HEK293 (cell line): ENCODE results near the gene TIGIT.

Experiments used
- CTCF ChIA-PET: fragments of 350-600 bp; formaldehyde crosslinking; extraction: SDS; loops from one replicate; lab custom pipeline; 2021; ENCODE audit warnings: antibody characterized with exemption; lab: Yijun Ruan, JAX
- POLR2A ChIA-PET: fragments of 300-600 bp; formaldehyde crosslinking; extraction: SDS; loops from one replicate; lab custom pipeline; 2020; ENCODE audit warnings: antibody characterized with exemption, inconsistent platforms; lab: Yijun Ruan, JAX
- H3K27ac ChIP-seq: fragments of 200-500 bp; sonication (Bioruptor generic); 2 replicates; pipeline ENCODE4 v1.5.1; 2014; ENCODE audit warnings: low read depth, low read length, control low read depth, inconsistent platforms; ENCODE audit errors: extremely low read depth
- H3K36me3 ChIP-seq, 2 experiments: fragments of 200-500 bp in 1 of 2; sonication (Bioruptor generic) in 1 of 2; 1 replicate in 1 of 2; 2 replicates in 1 of 2; pipeline ENCODE4 v1.5.1; 2014 to 2017; ENCODE audit warnings: inconsistent platforms in 2 of 2, low read length in 2 of 2; ENCODE audit not compliant: control insufficient read depth in 2 of 2, insufficient read depth in 1 of 2
- H3K4me1 ChIP-seq: fragments of 200-500 bp; sonication (Bioruptor generic); 2 replicates; pipeline ENCODE4 v1.5.1; 2014; ENCODE audit warnings: mild to moderate bottlenecking, low read length, inconsistent platforms; ENCODE audit not compliant: control insufficient read depth, insufficient read depth
- H3K4me3 ChIP-seq: 2 replicates; pipeline ENCODE4 v1.5.1; 2011; ENCODE audit warnings: low read depth, mild to moderate bottlenecking, control low read depth, low read length, moderate library complexity
- H3K9me3 ChIP-seq: fragments of 200-500 bp; sonication (Bioruptor generic); 2 replicates; pipeline ENCODE4 v1.5.1; 2014; ENCODE audit warnings: low read depth, low read length, inconsistent platforms; ENCODE audit not compliant: control insufficient read depth, insufficient read depth
- FEZF1 ChIP-seq: fragments of 450-650 bp; formaldehyde crosslinking; IDR thresholded peaks from 2 replicates; pipeline ENCODE4 v1.5.1; 2016; ENCODE audit warnings: missing biosample characterization, missing genetic modification characterization
- GLI2 ChIP-seq: fragments of 450-650 bp; formaldehyde crosslinking; IDR thresholded peaks from 2 replicates; pipeline ENCODE4; 2017; ENCODE audit warnings: missing biosample characterization, missing genetic modification characterization, low read depth, borderline replicate concordance
- OVOL3 ChIP-seq: fragments of 450-650 bp; formaldehyde crosslinking; IDR thresholded peaks from 2 replicates; pipeline ENCODE4 v1.5.1; 2016; ENCODE audit warnings: missing biosample characterization, missing genetic modification characterization
- REST ChIP-seq: fragments of 450-650 bp; formaldehyde crosslinking; IDR thresholded peaks from 2 replicates; pipeline ENCODE4 v1.5.1; 2016; ENCODE audit warnings: missing biosample characterization, missing genetic modification characterization
- SETDB1 ChIP-seq: IDR thresholded peaks from one replicate; pipeline ENCODE4 v1.6.1; 2017; ENCODE audit warnings: mild to moderate bottlenecking, low read length, moderate library complexity, mixed read lengths; ENCODE audit not compliant: insufficient read length
- TRIM28 ChIP-seq: IDR thresholded peaks from 2 replicates; pipeline ENCODE4 v1.6.1; 2011; ENCODE audit warnings: low read length, control low read depth, borderline replicate concordance
- YY1 ChIP-seq: fragments of 450-650 bp; formaldehyde crosslinking; IDR thresholded peaks from 2 replicates; pipeline ENCODE4 v1.5.1; 2018; ENCODE audit warnings: missing biosample characterization, missing genetic modification characterization
- ZBTB44 ChIP-seq: fragments of 450-650 bp; IDR thresholded peaks from 2 replicates; pipeline ENCODE4 v1.5.1; 2018; ENCODE audit warnings: missing biosample characterization, mild to moderate bottlenecking, missing genetic modification characterization
- ZBTB7A ChIP-seq: fragments of 450-650 bp; formaldehyde crosslinking; IDR thresholded peaks from 2 replicates; pipeline ENCODE4 v1.5.1; 2016; ENCODE audit warnings: low read depth, missing biosample characterization, missing genetic modification characterization
- ZBTB8A ChIP-seq: fragments of 450-650 bp; formaldehyde crosslinking; IDR thresholded peaks from 2 replicates; pipeline ENCODE4 v1.5.1; 2016; ENCODE audit warnings: missing biosample characterization, missing genetic modification characterization
- ZNF10 ChIP-seq: fragments of 450-650 bp; formaldehyde crosslinking; IDR thresholded peaks from 2 replicates; pipeline ENCODE4 v1.5.1; 2017; ENCODE audit warnings: missing biosample characterization, missing genetic modification characterization
- ZNF155 ChIP-seq: fragments of 450-650 bp; formaldehyde crosslinking; IDR thresholded peaks from 2 replicates; pipeline ENCODE4 v1.5.1; 2016; ENCODE audit warnings: missing biosample characterization, missing genetic modification characterization
- ZNF169 ChIP-seq: fragments of 450-650 bp; formaldehyde crosslinking; IDR thresholded peaks from 2 replicates; pipeline ENCODE4 v1.5.1; 2016; ENCODE audit warnings: missing biosample characterization, missing genetic modification characterization
- ZNF2 ChIP-seq: fragments of 450-650 bp; formaldehyde crosslinking; IDR thresholded peaks from 2 replicates; pipeline ENCODE4 v1.5.1; 2016; ENCODE audit warnings: missing biosample characterization, missing genetic modification characterization
- ZNF311 ChIP-seq: fragments of 450-650 bp; formaldehyde crosslinking; IDR thresholded peaks from 2 replicates; pipeline ENCODE4 v1.5.1; 2017; ENCODE audit warnings: missing biosample characterization, missing genetic modification characterization, borderline replicate concordance
- ZNF366 ChIP-seq: fragments of 450-650 bp; formaldehyde crosslinking; conservative IDR thresholded peaks from 2 replicates; pipeline ENCODE4 v1.5.1; 2016; ENCODE audit warnings: missing biosample characterization, missing genetic modification characterization
- ZNF391 ChIP-seq: fragments of 450-650 bp; formaldehyde crosslinking; IDR thresholded peaks from 2 replicates; pipeline ENCODE4 v1.5.1; 2016; ENCODE audit warnings: low read depth, missing biosample characterization, missing genetic modification characterization, borderline replicate concordance
- ZNF433 ChIP-seq: fragments of 450-650 bp; formaldehyde crosslinking; IDR thresholded peaks from 2 replicates; pipeline ENCODE4 v1.5.1; 2016; ENCODE audit warnings: missing biosample characterization, missing genetic modification characterization, low read depth
- ZNF530 ChIP-seq: fragments of 450-650 bp; formaldehyde crosslinking; IDR thresholded peaks from 2 replicates; pipeline ENCODE4 v1.5.1; 2016; ENCODE audit warnings: low read depth, missing biosample characterization, missing genetic modification characterization
- ZNF561 ChIP-seq: fragments of 450-650 bp; IDR thresholded peaks from 2 replicates; pipeline ENCODE4 v1.5.1; 2018; ENCODE audit warnings: missing biosample characterization, missing genetic modification characterization, borderline replicate concordance
- ZNF571 ChIP-seq: fragments of 450-650 bp; formaldehyde crosslinking; IDR thresholded peaks from 2 replicates; pipeline ENCODE4 v1.5.0; 2017; ENCODE audit warnings: missing biosample characterization, missing genetic modification characterization
- ZNF580 ChIP-seq: fragments of 450-650 bp; formaldehyde crosslinking; IDR thresholded peaks from 2 replicates; pipeline ENCODE4 v1.5.1; 2016; ENCODE audit warnings: missing biosample characterization, missing genetic modification characterization
- ZNF585B ChIP-seq: fragments of 450-650 bp; formaldehyde crosslinking; IDR thresholded peaks from 2 replicates; pipeline ENCODE4 v1.5.1; 2016; ENCODE audit warnings: missing biosample characterization, missing genetic modification characterization
- ZNF621 ChIP-seq: fragments of 450-650 bp; formaldehyde crosslinking; IDR thresholded peaks from 2 replicates; pipeline ENCODE4 v1.5.1; 2017; ENCODE audit warnings: missing biosample characterization, missing genetic modification characterization
- ZNF623 ChIP-seq: fragments of 450-650 bp; formaldehyde crosslinking; IDR thresholded peaks from 2 replicates; pipeline ENCODE4 v1.5.1; 2016; ENCODE audit warnings: missing biosample characterization, missing genetic modification characterization
- ZNF654 ChIP-seq: fragments of 450-650 bp; formaldehyde crosslinking; IDR thresholded peaks from 2 replicates; pipeline ENCODE4 v1.5.1; 2016; ENCODE audit warnings: low read depth, missing biosample characterization, missing genetic modification characterization
- ZNF692 ChIP-seq: fragments of 450-650 bp; formaldehyde crosslinking; IDR thresholded peaks from 2 replicates; pipeline ENCODE4 v1.5.1; 2016; ENCODE audit warnings: missing biosample characterization, missing genetic modification characterization
- ZNF707 ChIP-seq: fragments of 450-650 bp; formaldehyde crosslinking; IDR thresholded peaks from 2 replicates; pipeline ENCODE4 v1.5.1; 2016; ENCODE audit warnings: missing biosample characterization, missing genetic modification characterization
- ZNF747 ChIP-seq: fragments of 450-650 bp; formaldehyde crosslinking; IDR thresholded peaks from 2 replicates; pipeline ENCODE4 v1.5.1; 2016; ENCODE audit warnings: missing biosample characterization, missing genetic modification characterization
- ZNF785 ChIP-seq: fragments of 450-650 bp; formaldehyde crosslinking; IDR thresholded peaks from 2 replicates; pipeline ENCODE4 v1.5.1; 2016; ENCODE audit warnings: missing biosample characterization, missing genetic modification characterization
- ZNF791 ChIP-seq: fragments of 450-650 bp; formaldehyde crosslinking; IDR thresholded peaks from 2 replicates; pipeline ENCODE4 v1.5.1; 2016; ENCODE audit warnings: missing biosample characterization, missing genetic modification characterization
- ZSCAN23 ChIP-seq: fragments of 450-650 bp; formaldehyde crosslinking; IDR thresholded peaks from 2 replicates; pipeline ENCODE4 v1.5.1; 2016; ENCODE audit warnings: missing biosample characterization, missing genetic modification characterization

The TIGIT gene

GRCh38 chr3:114313426-114313825, 19.6 kb downstream of the TIGIT start:
- Histone ChIP-seq H3K9me3 (no peaks in the 10 kb centered on the region), H3K4me3 (no peak overlapping the region), H3K27ac (no peak overlapping the region), H3K36me3 (no peaks in the 10 kb centered on the region), H3K4me1 (no peaks in the 10 kb centered on the region)
- POLR2A ChIA-PET, result no interaction called here
- CTCF ChIA-PET, result interaction anchor here (0.6 kb wide), 1 partner anchor 22 kb away, joined by 3 read pairs; no protein-coding TSS in a partner anchor
- TF ChIP-seq ZNF2 (tag by site-specific recombination) (no peak), ZNF155 (no peak), ZNF707 (tag by site-specific recombination) (no peak), ZBTB7A (tag by site-specific recombination) (no peak), ZNF169 (tag by site-specific recombination) (no peak), ZNF530 (tag by site-specific recombination) (no peak), ZNF623 (tag by site-specific recombination) (no peak), ZNF621 (tag by site-specific recombination) (no peak), ZNF366 (tag by site-specific recombination) (no peak), TRIM28 (no peak), FEZF1 (no peak), ZNF791 (no peak), ZNF585B (tag by site-specific recombination) (no peak), ZBTB8A (tag by site-specific recombination) (no peak), ZNF571 (tag by site-specific recombination) (no peak), ZNF391 (tag by site-specific recombination) (no peak), OVOL3 (tag by site-specific recombination) (no peak), ZNF433 (no peak), ZNF10 (no peak)

GRCh38 chr3:114314282-114314681, 20.5 kb downstream of the TIGIT start:
- Histone ChIP-seq H3K36me3 (no peaks in the 10 kb centered on the region), H3K4me1 (no peaks in the 10 kb centered on the region), H3K4me3 (no peak overlapping the region), H3K9me3 (no peaks in the 10 kb centered on the region), H3K27ac (no peak overlapping the region)
- ChIA-PET CTCF (no interaction called here), POLR2A (no interaction called here)
- no peak for TF ChIP-seq ZSCAN23 (tag by site-specific recombination)
- TF ChIP-seq GLI2 (tag by site-specific recombination), result no peak
- TF ChIP-seq ZBTB44 (tag by site-specific recombination), result no peak
- TF ChIP-seq SETDB1, result no peak
- TF ChIP-seq FEZF1, result no peak
- TF ChIP-seq ZNF311, result no peak
- TF ChIP-seq ZNF580 (tag by site-specific recombination), result no peak
- no peak for TF ChIP-seq ZNF654 (tag by site-specific recombination)
- TF ChIP-seq YY1 (tag by site-specific recombination), result no peak
- no peak for TF ChIP-seq ZNF692 (tag by site-specific recombination)
- TF ChIP-seq ZNF561, result no peak
- no peak for TF ChIP-seq ZNF785 (tag by site-specific recombination)
- TF ChIP-seq ZNF747 (tag by site-specific recombination), result no peak
- TF ChIP-seq REST (tag by site-specific recombination), result no peak
